Measurements from ENCODE around the gene GRAMD4. TPM values are rescaled to one million over a fixed set of nuclear protein-coding genes. Genes with fewer than 3 reads are reported as not detected.

GRAMD4 gene
- total RNA-seq, 1 experiment from 2014 or later = 29.0 TPM

DNA sequence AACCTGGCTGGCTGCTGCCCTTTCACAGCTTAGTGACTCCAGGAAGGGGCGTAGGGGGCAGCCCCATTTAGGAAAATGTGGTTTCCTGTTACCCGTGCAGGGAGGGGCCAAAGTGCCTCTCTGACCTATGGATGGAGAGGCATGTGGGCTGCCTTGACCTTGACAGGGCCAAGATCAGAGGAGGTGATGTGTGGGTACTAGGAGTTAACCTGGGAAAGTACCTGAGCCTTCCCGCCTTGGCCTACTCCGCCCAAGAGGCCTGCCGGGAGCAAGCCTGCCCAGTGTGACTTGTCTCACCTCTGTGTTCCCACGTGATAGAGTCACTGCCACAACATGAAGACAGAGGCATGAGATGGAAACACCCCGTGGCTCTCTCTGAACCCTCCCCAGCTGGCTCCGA lies 33.4 kb downstream of the GRAMD4 start:
- H3K4me2 ChIP-seq (ENCODE audit: low read depth, low read length, poor library complexity, severe bottlenecking) = no peak overlapping the region
- DNase-seq = no peak

GRCh38 chr22:46654426-46654825 lies 34.2 kb downstream of the GRAMD4 start:
- Histone ChIP-seq H3K9me3 (ENCODE audit: low read length) (no peaks in the 10 kb centered on the region), H4K20me1 (ENCODE audit: insufficient read depth, low read depth, low read length) (peaks cover 7% of the 10 kb centered on the region; the same call in 1 of the 2 replicates), H3K4me1 (ENCODE audit: low read length) (peaks cover 13% of the 10 kb centered on the region), H3K79me2 (ENCODE audit: low read length) (peaks cover 29% of the 10 kb centered on the region), H3K9me2 (replicated peaks; ENCODE audit: insufficient read depth, low read length) (no peaks in the 10 kb centered on the region), H3K4me3 (ENCODE audit: low read length) (no peak overlapping the region), H3K36me3 (ENCODE audit: insufficient read depth, low read length) (no peaks in the 10 kb centered on the region), H2AFZ (ENCODE audit: low read length) (no peak overlapping the region), H3K27ac (ENCODE audit: low read length) (no peak overlapping the region), H3K4me2 (ENCODE audit: low read depth, low read length, poor library complexity, severe bottlenecking) (no peak overlapping the region), H3K27me3 (ENCODE audit: low read length) (no peaks in the 10 kb centered on the region), H3K9ac (ENCODE audit: low read length) (no peak overlapping the region)
- no peak for DNase-seq

More for the DNA sequence above, 33.4 kb downstream of the GRAMD4 start:
- peaks cover 35% of the 10 kb centered on the region for H3K79me2 ChIP-seq (ENCODE audit: low read length)
- no peak overlapping the region for H3K9ac ChIP-seq (ENCODE audit: low read length)
- no peak overlapping the region for H3K27ac ChIP-seq (ENCODE audit: low read length)
- H2AFZ ChIP-seq (ENCODE audit: low read length) = no peak overlapping the region
- no peaks in the 10 kb centered on the region for H3K27me3 ChIP-seq (ENCODE audit: low read length)
- no peaks in the 10 kb centered on the region for H3K36me3 ChIP-seq (ENCODE audit: insufficient read depth, low read length)
- H3K4me3 ChIP-seq (ENCODE audit: low read length) = no peak overlapping the region
- H4K20me1 ChIP-seq (ENCODE audit: insufficient read depth, low read depth, low read length) = peaks cover 7% of the 10 kb centered on the region; the same call in 1 of the 2 replicates
- H3K4me1 ChIP-seq (ENCODE audit: low read length) = peaks cover 13% of the 10 kb centered on the region
- H3K9me2 ChIP-seq (replicated peaks; ENCODE audit: insufficient read depth, low read length) = no peaks in the 10 kb centered on the region
- no peaks in the 10 kb centered on the region for H3K9me3 ChIP-seq (ENCODE audit: low read length)

DNA sequence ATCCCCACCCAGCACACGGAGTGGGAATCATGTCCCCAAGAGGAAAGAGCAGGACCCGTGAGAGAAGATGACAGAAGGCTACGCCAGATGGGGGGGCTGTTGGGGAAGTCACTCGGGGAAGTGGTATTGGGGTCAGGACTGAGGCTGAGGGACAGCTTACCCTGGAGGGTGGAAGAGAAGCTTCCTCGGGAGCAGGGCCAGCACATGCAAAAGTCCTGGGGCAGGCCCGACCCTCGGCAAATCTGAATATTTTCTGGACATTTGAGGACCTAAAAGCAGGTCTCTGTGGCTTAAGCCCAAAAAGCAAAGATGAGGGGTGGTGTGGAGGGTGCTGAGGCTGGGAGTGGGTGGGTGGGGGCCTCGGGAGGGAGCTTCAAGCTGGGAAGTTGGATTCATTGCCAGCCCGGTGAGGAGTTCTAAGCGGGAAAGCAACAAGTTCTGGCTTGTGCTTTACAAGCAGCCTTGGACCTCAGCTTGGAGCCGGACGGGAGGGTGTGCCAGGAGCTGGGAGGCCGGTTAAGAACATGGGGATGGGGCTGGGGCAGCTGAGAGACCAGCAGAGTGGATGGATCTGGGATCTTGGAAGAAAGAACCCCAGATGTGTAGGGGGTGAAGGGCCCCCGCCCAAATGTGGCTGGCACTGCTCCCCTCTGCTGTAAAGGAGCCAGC lies 34.9 kb downstream of the GRAMD4 start:
- Histone ChIP-seq H3K79me2 (ENCODE audit: low read length) (peaks cover 25% of the 10 kb centered on the region), H4K20me1 (ENCODE audit: insufficient read depth, low read depth, low read length) (peaks cover 2% of the 10 kb centered on the region; the same call in 1 of the 2 replicates), H3K9ac (ENCODE audit: low read length) (no peak overlapping the region), H3K9me2 (replicated peaks; ENCODE audit: insufficient read depth, low read length) (no peaks in the 10 kb centered on the region), H3K4me3 (ENCODE audit: low read length) (no peak overlapping the region), H3K9me3 (ENCODE audit: low read length) (no peaks in the 10 kb centered on the region), H3K4me2 (ENCODE audit: low read depth, low read length, poor library complexity, severe bottlenecking) (no peak overlapping the region), H3K4me1 (ENCODE audit: low read length) (peaks cover 13% of the 10 kb centered on the region), H3K36me3 (ENCODE audit: insufficient read depth, low read length) (no peaks in the 10 kb centered on the region), H3K27me3 (ENCODE audit: low read length) (no peaks in the 10 kb centered on the region), H3K27ac (ENCODE audit: low read length) (no peak overlapping the region), H2AFZ (ENCODE audit: low read length) (no peak overlapping the region)
- DNase-seq = no peak

DNA sequence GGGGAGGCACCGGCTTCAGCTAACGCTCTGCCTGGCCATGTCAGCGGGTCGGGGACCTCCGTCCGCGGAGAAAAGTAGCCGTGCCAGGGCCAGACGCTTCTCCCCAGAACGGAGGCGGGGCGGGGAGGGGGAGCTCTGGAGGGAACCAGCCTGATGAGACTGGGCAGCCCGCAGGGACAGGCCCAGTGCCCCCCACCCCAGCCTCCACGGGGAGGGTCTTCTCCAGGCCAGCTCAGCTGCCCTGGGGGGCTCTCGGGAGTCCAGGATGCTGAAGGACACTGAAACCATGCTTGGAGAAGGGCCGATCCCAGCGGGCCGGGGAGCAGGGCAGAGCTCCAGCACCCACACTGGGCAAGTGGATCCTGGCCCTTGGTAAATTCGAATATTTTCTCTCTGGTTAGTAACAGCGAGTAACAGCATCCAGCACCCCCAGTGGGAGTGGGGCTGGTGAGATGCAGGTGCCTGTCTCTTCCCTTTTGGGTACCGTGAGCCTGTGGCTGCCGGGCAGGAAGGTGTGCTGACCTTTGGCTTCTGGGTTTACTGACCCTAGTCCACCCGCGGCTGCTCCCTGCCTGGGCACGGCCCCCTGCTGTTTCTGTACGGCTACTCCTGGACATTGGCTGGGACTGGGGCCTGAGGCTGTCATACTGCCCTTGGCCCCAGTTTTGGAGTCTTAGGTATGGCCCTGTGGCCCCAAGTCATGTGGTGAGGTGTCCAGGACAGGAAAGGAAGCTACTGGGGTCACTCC lies 35.8 kb downstream of the GRAMD4 start:
- Histone ChIP-seq H3K79me2 (ENCODE audit: low read length) (peaks cover 18% of the 10 kb centered on the region), H3K4me3 (ENCODE audit: low read length) (no peak overlapping the region), H2AFZ (ENCODE audit: low read length) (no peak overlapping the region), H3K27ac (ENCODE audit: low read length) (no peak overlapping the region), H3K4me2 (ENCODE audit: low read depth, low read length, poor library complexity, severe bottlenecking) (no peak overlapping the region), H3K9ac (ENCODE audit: low read length) (no peak overlapping the region), H3K36me3 (ENCODE audit: insufficient read depth, low read length) (no peaks in the 10 kb centered on the region), H3K27me3 (ENCODE audit: low read length) (no peaks in the 10 kb centered on the region), H3K9me2 (replicated peaks; ENCODE audit: insufficient read depth, low read length) (no peaks in the 10 kb centered on the region), H3K4me1 (ENCODE audit: low read length) (peaks cover 13% of the 10 kb centered on the region), H4K20me1 (ENCODE audit: insufficient read depth, low read depth, low read length) (no peaks in the 10 kb centered on the region), H3K9me3 (ENCODE audit: low read length) (no peaks in the 10 kb centered on the region)
- no peak for DNase-seq

DNA sequence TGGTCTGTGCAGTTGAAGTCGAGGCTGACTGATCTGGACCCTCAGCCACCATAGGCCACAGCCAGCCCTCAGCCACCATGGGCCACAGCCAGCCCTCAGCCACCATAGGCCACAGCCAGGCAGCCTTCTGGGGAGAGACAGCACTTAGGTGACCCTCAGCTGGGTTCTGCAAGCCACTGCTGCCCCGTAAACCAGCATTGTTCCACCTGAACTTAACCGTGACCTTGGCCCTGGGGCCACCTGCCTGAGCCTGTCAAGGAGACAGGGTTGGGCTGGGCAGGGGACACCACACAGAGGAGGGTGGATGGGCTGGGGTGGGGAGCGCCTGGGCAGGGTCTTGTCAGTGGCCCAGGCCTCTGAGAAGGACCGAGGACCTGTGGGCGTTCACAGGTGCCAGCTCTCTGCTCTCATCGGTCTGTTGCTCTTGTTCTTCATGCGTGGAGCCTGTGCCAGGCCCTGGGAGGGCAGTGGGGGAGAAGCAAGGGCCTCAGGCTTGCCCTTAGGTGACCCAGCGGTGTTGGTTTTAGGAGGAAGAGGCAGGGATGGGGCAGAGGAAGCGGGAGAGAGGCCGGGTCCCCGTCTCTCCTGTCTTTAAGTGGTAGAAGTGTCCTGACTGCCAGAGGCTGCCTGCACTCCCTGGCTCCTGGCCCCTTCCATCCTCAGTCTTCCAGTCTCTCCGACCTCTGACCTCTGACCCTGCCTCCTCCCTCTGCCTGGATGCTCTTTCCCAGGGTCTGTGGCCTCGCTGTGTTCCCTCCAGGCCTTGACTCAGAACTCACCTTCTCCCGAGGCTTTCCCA lies 36.9 kb downstream of the GRAMD4 start:
- no peaks in the 10 kb centered on the region for H3K9me2 ChIP-seq (replicated peaks; ENCODE audit: insufficient read depth, low read length)
- H3K36me3 ChIP-seq (ENCODE audit: insufficient read depth, low read length) = no peaks in the 10 kb centered on the region
- H2AFZ ChIP-seq (ENCODE audit: low read length) = no peak overlapping the region
- H3K4me1 ChIP-seq (ENCODE audit: low read length) = peaks cover 13% of the 10 kb centered on the region
- H4K20me1 ChIP-seq (ENCODE audit: insufficient read depth, low read depth, low read length) = no peaks in the 10 kb centered on the region
- H3K4me2 ChIP-seq (ENCODE audit: low read depth, low read length, poor library complexity, severe bottlenecking) = no peak overlapping the region
- no peaks in the 10 kb centered on the region for H3K27me3 ChIP-seq (ENCODE audit: low read length)
- no peak for DNase-seq
- H3K4me3 ChIP-seq (ENCODE audit: low read length) = no peak overlapping the region
- no peaks in the 10 kb centered on the region for H3K9me3 ChIP-seq (ENCODE audit: low read length)
- H3K79me2 ChIP-seq (ENCODE audit: low read length) = peaks cover 11% of the 10 kb centered on the region
- H3K9ac ChIP-seq (ENCODE audit: low read length) = no peak overlapping the region
- no peak overlapping the region for H3K27ac ChIP-seq (ENCODE audit: low read length)

GRCh38 chr22:46657655-46657953 lies 37.4 kb downstream of the GRAMD4 start:
- H3K27ac ChIP-seq (ENCODE audit: low read length) = no peak overlapping the region
- no peak overlapping the region for H3K9ac ChIP-seq (ENCODE audit: low read length)
- H3K36me3 ChIP-seq (ENCODE audit: insufficient read depth, low read length) = no peaks in the 10 kb centered on the region
- H3K27me3 ChIP-seq (ENCODE audit: low read length) = no peaks in the 10 kb centered on the region
- H4K20me1 ChIP-seq (ENCODE audit: insufficient read depth, low read depth, low read length) = no peaks in the 10 kb centered on the region
- no peaks in the 10 kb centered on the region for H3K9me3 ChIP-seq (ENCODE audit: low read length)
- H3K79me2 ChIP-seq (ENCODE audit: low read length) = peaks cover 5% of the 10 kb centered on the region
- no peaks in the 10 kb centered on the region for H3K9me2 ChIP-seq (replicated peaks; ENCODE audit: insufficient read depth, low read length)
- no peak overlapping the region for H2AFZ ChIP-seq (ENCODE audit: low read length)
- H3K4me1 ChIP-seq (ENCODE audit: low read length) = peaks cover 11% of the 10 kb centered on the region
- H3K4me2 ChIP-seq (ENCODE audit: low read depth, low read length, poor library complexity, severe bottlenecking) = no peak overlapping the region
- no peak for DNase-seq
- H3K4me3 ChIP-seq (ENCODE audit: low read length) = no peak overlapping the region

DNA sequence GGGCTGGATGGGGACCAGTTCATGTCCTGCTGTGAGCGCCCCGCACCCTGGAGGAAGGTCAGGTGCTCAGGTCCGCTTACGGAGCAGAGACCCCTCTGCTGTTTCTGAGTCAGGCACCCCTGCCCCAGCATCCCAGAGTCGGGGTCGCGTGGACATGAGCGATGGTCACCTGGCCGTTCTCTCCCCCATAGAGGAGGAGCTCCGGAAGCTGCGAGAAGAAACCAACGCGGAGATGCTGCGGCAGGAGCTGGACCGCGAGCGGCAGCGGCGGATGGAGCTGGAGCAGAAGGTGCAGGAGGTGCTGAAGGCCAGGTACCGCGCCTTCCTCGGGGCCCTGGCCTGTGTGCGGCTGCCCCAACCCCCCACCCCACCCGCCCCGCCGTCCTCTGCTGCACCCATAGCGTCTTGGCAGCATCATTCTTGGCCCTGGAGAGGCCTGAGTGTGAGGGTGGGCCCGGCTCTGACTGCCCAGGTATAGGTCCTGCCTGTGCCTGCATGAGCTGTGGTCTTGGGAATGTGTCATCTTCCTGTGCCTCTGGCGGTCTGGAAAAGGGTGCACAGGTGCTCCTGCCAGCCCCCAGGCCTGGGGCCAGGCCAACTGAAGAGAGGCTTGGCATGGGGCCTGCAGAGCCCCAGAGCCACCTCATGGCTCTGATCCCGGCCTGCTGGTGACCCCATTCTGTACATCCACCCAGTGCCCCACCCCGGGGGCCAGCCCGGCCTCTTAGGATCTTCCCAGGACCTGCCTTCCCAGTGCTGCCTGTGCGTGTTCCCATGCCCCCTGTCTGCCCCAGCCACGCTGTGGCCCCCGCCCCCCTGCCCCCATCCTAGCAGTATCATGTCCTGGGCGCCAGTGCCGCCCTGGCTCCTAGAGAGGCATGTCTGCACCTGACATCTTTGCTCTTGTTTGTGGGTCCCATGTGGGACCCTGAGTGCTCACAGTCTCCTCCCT lies 38.1 kb downstream of the GRAMD4 start:
- Histone ChIP-seq H3K9me3 (ENCODE audit: low read length) (no peaks in the 10 kb centered on the region), H3K9ac (ENCODE audit: low read length) (no peak overlapping the region), H3K79me2 (ENCODE audit: low read length) (no peaks in the 10 kb centered on the region; the same call in 1 of the 2 replicates), H3K9me2 (replicated peaks; ENCODE audit: insufficient read depth, low read length) (no peaks in the 10 kb centered on the region), H3K4me1 (ENCODE audit: low read length) (peaks cover 5% of the 10 kb centered on the region), H3K27me3 (ENCODE audit: low read length) (no peaks in the 10 kb centered on the region), H2AFZ (ENCODE audit: low read length) (no peak overlapping the region), H3K4me2 (ENCODE audit: low read depth, low read length, poor library complexity, severe bottlenecking) (no peak overlapping the region), H4K20me1 (ENCODE audit: insufficient read depth, low read depth, low read length) (no peaks in the 10 kb centered on the region), H3K27ac (ENCODE audit: low read length) (no peak overlapping the region), H3K4me3 (ENCODE audit: low read length) (no peak overlapping the region), H3K36me3 (ENCODE audit: insufficient read depth, low read length) (no peaks in the 10 kb centered on the region)
- DNase-seq = no peak
